Suprapubic skin (tissue), 4 donors: Measurements from ENCODE around the gene SAT2. TPM values are rescaled to one million over a fixed set of nuclear protein-coding genes. Genes with fewer than 3 reads are reported as not detected.
"Not testable (repeated sequence)": the region's sequence is repeated elsewhere in the genome, so short reads cannot be mapped to it uniquely, and the experiment has no call there.

ENCODE experiments used
- DNase-seq, 2 donors: peaks; one replicate each; pipeline ENCODE4 v3.0.0-alpha.2; 2019; ENCODE audit warnings: low spot score in 2 of 2
- H3K27ac ChIP-seq: fragments of 200-600 bp; sonication (generic); one replicate; pipeline ENCODE4 v1.5.1; 2019
- H3K27me3 ChIP-seq: fragments of 200-600 bp; sonication (generic); one replicate; pipeline ENCODE4 v1.5.1; 2019
- H3K36me3 ChIP-seq: fragments of 200-600 bp; sonication (generic); one replicate; pipeline ENCODE4 v1.5.1; 2019
- H3K4me1 ChIP-seq: fragments of 200-600 bp; sonication (generic); one replicate; pipeline ENCODE4 v1.5.1; 2019
- H3K4me3 ChIP-seq: fragments of 200-600 bp; sonication (generic); one replicate; pipeline ENCODE4 v1.5.1; 2019; ENCODE audit warnings: mild to moderate bottlenecking
- H3K9me3 ChIP-seq: fragments of 200-600 bp; sonication (generic); one replicate; pipeline ENCODE4 v1.5.1; 2019
- EP300 ChIP-seq: sonication (generic); formaldehyde crosslinking; IDR thresholded peaks from one replicate; pipeline ENCODE4 v1.6.1; 2017; ENCODE audit warnings: antibody characterized with exemption
- POLR2A ChIP-seq, 2 donors: fragments of 450-650 bp; IDR thresholded peaks; one replicate each; pipeline ENCODE4 v1.6.1; 2017; ENCODE audit warnings: antibody characterized with exemption in 2 of 2, mild to moderate bottlenecking in 2 of 2, moderate library complexity in 2 of 2
- POLR2AphosphoS5 ChIP-seq, 3 donors: sonication (generic); formaldehyde crosslinking; IDR thresholded peaks; one replicate each; pipeline ENCODE4 v1.6.1; 2017; ENCODE audit warnings: antibody characterized with exemption in 3 of 3
- WGBS: methylation state at CpG from one replicate; pipeline ENCODE4 v1.1.5; 2018; 5-methylcytosine and 5-hydroxymethylcytosine counted together
- total RNA-seq, 4 donors: library from RNA; depleted of rRNA; stranded (reverse); fragments of >200 nt; gene quantifications; one replicate each; pipeline ENCODE4 v1.1.0, GENCODE V29; 2016
- TF ChIP-seq, protein P1 (sequence below), 2 donors: fragments of 200-600 bp in 1 of 2; fragments of 450-650 bp in 1 of 2; sonication (generic) in 1 of 2; IDR thresholded peaks; one replicate each; pipeline ENCODE4 v1.5.1; 2016 to 2019; ENCODE audit warnings: antibody characterized with exemption in 2 of 2, mild to moderate bottlenecking in 1 of 2, moderate library complexity in 1 of 2

The SAT2 gene
- total RNA-seq, 4 donors from 2014 or later, result 28.7 to 58.8 (median 39.9) TPM

DNA sequence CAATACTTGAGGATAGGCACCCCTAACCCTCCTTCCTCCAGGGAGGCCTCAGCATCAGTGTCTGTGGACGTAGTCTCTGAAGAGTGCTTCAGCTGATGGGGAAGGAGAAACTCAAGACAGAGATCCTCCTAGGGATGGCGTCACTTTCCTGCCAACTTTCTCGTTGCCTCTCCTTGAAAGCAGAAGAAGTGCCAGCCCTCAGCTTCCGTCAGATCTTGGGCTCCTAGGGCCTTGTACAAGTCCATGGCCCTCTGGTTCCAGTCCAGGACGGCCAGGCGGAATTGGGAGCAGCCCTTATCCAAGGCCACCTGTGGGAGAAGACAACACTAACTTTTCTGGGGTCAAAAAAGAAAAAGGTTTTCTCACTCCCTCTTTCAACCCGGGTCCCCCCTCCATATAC lies 1.3 kb downstream of the SAT2 start:
- DNase-seq, result peak in 1 of 2 donors; percentile 78
- Histone ChIP-seq H3K27me3 (no peaks in the 10 kb centered on the region), H3K27ac (no peak overlapping the region), H3K4me1 (peaks cover 14% of the 10 kb centered on the region), H3K9me3 (no peaks in the 10 kb centered on the region), H3K36me3 (no peaks in the 10 kb centered on the region), H3K4me3 (peak overlapping the region; percentile 78)
- WGBS, result 81% methylated on average over 7 of the region's 7 CpGs
- TF ChIP-seq, protein P1, sequence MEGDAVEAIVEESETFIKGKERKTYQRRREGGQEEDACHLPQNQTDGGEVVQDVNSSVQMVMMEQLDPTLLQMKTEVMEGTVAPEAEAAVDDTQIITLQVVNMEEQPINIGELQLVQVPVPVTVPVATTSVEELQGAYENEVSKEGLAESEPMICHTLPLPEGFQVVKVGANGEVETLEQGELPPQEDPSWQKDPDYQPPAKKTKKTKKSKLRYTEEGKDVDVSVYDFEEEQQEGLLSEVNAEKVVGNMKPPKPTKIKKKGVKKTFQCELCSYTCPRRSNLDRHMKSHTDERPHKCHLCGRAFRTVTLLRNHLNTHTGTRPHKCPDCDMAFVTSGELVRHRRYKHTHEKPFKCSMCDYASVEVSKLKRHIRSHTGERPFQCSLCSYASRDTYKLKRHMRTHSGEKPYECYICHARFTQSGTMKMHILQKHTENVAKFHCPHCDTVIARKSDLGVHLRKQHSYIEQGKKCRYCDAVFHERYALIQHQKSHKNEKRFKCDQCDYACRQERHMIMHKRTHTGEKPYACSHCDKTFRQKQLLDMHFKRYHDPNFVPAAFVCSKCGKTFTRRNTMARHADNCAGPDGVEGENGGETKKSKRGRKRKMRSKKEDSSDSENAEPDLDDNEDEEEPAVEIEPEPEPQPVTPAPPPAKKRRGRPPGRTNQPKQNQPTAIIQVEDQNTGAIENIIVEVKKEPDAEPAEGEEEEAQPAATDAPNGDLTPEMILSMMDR (IDR thresholded peaks at IDR 0.05), result no peak
- no peak for TF ChIP-seq EP300
- no peak for TF ChIP-seq POLR2AphosphoS5 (IDR thresholded peaks at IDR 0.05)
- TF ChIP-seq POLR2A (IDR thresholded peaks at IDR 0.05), result no peak

DNA sequence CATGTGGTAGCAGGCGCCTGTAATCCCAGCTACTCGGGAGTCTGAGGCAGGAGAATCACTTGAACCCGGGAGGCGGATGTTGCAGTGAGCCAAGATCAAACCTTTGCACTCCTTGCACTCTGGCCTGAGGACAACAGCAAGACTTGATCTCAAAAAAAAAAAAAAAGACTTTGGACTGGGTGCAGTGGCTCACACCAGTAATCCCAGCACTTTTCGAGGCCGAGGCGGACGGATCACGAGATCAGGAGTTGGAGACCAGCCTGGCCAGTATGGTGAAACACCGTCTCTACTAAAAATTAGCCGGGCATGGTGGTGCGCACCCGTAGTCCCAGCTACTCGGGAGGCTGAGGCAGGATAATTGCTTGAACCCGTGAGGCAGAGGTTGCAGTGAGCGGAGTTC lies 1.9 kb downstream of the SAT2 start:
- DNase-seq, result not testable (repeated sequence)

DNA sequence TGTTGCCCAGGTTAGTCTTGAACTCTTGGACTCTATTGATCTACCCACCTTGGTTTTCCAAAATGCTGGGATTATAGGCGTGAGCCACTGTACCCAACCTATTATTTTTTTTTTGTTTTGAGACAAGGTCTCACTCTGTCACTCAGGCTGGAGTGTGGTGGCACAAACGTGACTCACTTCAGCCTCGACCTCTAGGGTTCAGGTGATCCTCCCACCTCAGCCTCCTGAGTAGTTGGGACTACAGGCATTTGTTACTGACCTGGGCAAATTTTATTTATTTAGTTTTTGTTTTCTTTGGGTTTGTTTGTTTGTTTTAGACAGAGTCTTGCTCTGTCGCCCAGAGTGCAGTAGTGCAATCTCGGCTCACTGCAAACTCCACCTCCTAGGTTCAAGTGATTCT lies 4.0 kb downstream of the SAT2 start:
- Histone ChIP-seq H3K4me3 (no peak overlapping the region), H3K9me3 (no peaks in the 10 kb centered on the region), H3K36me3 (no peaks in the 10 kb centered on the region), H3K4me1 (peaks cover 14% of the 10 kb centered on the region), H3K27me3 (no peaks in the 10 kb centered on the region), H3K27ac (no peak overlapping the region)
- DNase-seq, result no peak
- TF ChIP-seq, protein P1 (IDR thresholded peaks at IDR 0.05), result no peak
- TF ChIP-seq POLR2AphosphoS5 (IDR thresholded peaks at IDR 0.05) (no peak), EP300 (no peak), POLR2A (IDR thresholded peaks at IDR 0.05) (no peak)
- 88% methylated on average over 5 of the region's 5 CpGs for WGBS

More for the DNA sequence above, 1.9 kb downstream of the SAT2 start:
- not testable (repeated sequence) for H3K36me3 ChIP-seq, H3K27me3 ChIP-seq, H3K9me3 ChIP-seq, H3K27ac ChIP-seq, H3K4me3 ChIP-seq
- peaks cover 14% of the 10 kb centered on the region for H3K4me1 ChIP-seq
- WGBS, result 96% methylated on average over 16 of the region's 16 CpGs

DNA sequence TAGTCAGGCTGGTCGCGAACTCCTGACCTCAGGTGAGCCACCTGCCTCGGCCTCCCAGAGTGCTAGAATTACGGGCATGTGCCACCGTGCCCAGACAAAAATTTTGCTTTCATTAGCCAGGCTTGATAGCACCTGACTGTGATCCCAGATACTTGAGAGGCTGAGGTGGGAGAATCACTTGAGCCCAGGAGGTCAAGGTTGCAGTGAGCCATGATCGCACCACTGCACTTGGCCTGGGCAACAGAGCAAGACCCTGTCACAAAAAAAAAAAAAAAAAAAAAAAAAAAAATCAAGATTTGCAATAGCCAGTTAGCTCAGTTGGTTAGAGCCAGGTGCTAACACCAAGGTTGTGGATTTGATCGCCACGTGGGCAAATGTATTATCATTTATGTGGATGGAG lies 6.8 kb downstream of the SAT2 start:
- Histone ChIP-seq H3K4me1 (no peaks in the 10 kb centered on the region), H3K4me3 (no peak overlapping the region), H3K36me3 (no peaks in the 10 kb centered on the region), H3K27ac (no peak overlapping the region), H3K9me3 (no peaks in the 10 kb centered on the region), H3K27me3 (no peaks in the 10 kb centered on the region)
- 80% methylated on average over 8 of the region's 8 CpGs for WGBS
- TF ChIP-seq POLR2AphosphoS5 (IDR thresholded peaks at IDR 0.05) (no peak), EP300 (no peak), POLR2A (IDR thresholded peaks at IDR 0.05) (no peak)
- TF ChIP-seq, protein P1 (IDR thresholded peaks at IDR 0.05), result no peak
- DNase-seq, result no peak

DNA sequence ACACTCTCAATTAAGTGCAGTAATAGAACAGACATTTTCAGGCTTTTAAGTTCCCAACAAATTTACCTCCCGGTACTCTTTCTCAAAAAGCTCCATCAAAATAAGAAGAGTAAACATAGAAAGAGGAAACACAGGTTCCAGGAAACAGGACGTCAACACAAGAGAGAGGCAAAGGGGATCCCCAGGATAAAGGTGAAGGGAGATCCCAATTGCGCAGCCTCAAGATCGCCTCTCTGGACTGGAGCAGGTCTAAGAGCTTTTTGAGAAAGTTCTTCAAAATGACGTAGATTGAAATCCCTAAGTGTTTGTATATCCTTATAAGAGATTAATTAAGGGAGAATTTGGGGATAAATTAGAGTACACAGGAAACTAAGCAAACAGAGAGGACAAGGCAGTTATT lies 9.0 kb downstream of the SAT2 start:
- no peak overlapping the region for H3K27ac ChIP-seq
- 88% methylated on average over 5 of the region's 5 CpGs for WGBS
- H3K4me1 ChIP-seq, result peaks cover 10% of the 10 kb centered on the region
- no peaks in the 10 kb centered on the region for H3K9me3 ChIP-seq
- H3K27me3 ChIP-seq, result no peaks in the 10 kb centered on the region
- no peak for TF ChIP-seq EP300
- no peak for TF ChIP-seq POLR2AphosphoS5 (IDR thresholded peaks at IDR 0.05)
- H3K36me3 ChIP-seq, result no peaks in the 10 kb centered on the region
- no peak for DNase-seq
- no peak overlapping the region for H3K4me3 ChIP-seq

DNA sequence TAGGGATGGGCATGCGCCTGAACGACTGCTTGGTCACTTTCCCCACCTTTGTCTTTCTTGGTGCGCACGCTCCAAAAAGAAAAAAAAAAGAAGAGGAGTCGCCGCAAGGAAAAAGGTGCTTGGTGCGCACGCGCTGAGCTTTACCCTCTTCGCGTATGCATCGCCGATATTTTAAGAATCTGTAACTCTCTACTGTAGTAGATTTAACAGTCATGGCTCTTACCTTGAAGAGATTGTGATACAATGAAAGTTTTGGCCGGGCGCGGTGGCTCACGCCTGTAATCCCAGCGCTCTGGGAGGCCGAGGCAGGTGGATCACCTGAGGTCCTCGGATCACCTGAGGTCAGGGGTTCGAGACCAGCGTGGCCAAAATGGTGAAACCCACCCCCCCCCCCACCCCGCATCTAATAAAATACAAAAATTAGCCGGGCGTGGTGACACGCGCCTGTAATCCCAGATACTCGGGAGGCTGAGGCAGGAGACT lies 12.3 kb downstream of the SAT2 start:
- 2% methylated on average over 28 of the region's 28 CpGs for WGBS
- TF ChIP-seq POLR2AphosphoS5 (IDR thresholded peaks at IDR 0.05) (no peak), EP300 (no peak), POLR2A (IDR thresholded peaks at IDR 0.05) (no peak)
- TF ChIP-seq, protein P1 (IDR thresholded peaks at IDR 0.05), result no peak
- Histone ChIP-seq H3K4me3 (peak overlapping the region; percentile 83), H3K9me3 (no peaks in the 10 kb centered on the region), H3K36me3 (peaks cover 10% of the 10 kb centered on the region), H3K27me3 (no peaks in the 10 kb centered on the region), H3K27ac (peak overlapping the region; percentile 94), H3K4me1 (peaks cover 40% of the 10 kb centered on the region)
- no peak for DNase-seq
